DOHH2 (cell line): ENCODE data around the gene LDLRAD1.

ENCODE experiments used
- EZH2phosphoT487 ChIP-seq: fragments of 200-600 bp; sonication (generic); IDR thresholded peaks from 2 replicates; pipeline ENCODE4 v1.6.1; 2017; ENCODE audit warnings: borderline replicate concordance, mild to moderate bottlenecking, antibody characterized with exemption, low read length, moderate library complexity, mixed read lengths
- TF ChIP-seq, protein P1 (sequence below): fragments of 200-600 bp; sonication (generic); IDR thresholded peaks from one replicate; pipeline ENCODE4 v1.5.1; 2014; ENCODE audit warnings: antibody characterized with exemption, mild to moderate bottlenecking, low read depth, low read length; ENCODE audit not compliant: poor library complexity, severe bottlenecking

DNA sequence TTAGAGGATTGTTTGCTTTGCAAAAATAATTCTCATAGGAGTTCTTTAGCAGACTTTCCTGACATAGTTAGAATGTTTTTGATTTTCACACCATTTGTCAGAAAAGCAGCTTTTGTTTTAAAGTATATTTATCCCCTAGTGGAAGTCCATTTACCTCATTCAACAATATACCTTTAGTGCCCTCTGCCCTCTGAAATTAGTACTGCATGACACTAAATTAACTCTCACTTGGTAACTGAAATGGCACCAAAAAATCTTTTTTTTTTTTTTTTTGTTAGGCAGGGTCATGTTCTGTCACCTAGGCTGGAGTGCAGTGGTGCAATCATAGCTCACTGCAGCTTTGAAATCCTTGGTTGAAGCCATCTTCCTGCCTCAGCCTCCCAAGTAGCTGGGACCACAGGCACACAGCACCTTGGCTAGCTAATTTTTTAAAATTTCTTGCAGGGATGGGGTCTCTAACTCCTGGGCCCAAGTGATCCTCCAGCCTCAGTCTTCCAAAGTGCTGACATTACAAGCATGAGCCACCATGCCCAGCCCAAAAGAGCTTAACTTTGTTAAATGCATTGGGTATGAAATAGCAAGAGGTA, 58.2 kb downstream of the LDLRAD1 start:
- TF ChIP-seq, protein P1, sequence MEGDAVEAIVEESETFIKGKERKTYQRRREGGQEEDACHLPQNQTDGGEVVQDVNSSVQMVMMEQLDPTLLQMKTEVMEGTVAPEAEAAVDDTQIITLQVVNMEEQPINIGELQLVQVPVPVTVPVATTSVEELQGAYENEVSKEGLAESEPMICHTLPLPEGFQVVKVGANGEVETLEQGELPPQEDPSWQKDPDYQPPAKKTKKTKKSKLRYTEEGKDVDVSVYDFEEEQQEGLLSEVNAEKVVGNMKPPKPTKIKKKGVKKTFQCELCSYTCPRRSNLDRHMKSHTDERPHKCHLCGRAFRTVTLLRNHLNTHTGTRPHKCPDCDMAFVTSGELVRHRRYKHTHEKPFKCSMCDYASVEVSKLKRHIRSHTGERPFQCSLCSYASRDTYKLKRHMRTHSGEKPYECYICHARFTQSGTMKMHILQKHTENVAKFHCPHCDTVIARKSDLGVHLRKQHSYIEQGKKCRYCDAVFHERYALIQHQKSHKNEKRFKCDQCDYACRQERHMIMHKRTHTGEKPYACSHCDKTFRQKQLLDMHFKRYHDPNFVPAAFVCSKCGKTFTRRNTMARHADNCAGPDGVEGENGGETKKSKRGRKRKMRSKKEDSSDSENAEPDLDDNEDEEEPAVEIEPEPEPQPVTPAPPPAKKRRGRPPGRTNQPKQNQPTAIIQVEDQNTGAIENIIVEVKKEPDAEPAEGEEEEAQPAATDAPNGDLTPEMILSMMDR: peak; percentile 67
- TF ChIP-seq EZH2phosphoT487: no peak
